OCI-LY7 (cell line): Measurements from ENCODE around the gene ZDHHC14. TPM values are rescaled to one million over a fixed set of nuclear protein-coding genes. Genes with fewer than 3 reads are reported as not detected.

Source experiments
- BruUV-seq: library from RNA; stranded (reverse); fragments of 400-500 nt; replicated peaks from 2 replicates; lab custom pipeline; 2021; lab: Mats Ljungman, UMichigan
- CTCF ChIA-PET: fragments of 300-600 bp; sonication (Branson Sonifier 250); formaldehyde crosslinking; loops from one replicate; lab custom pipeline; 2022; ENCODE audit warnings: antibody characterized with exemption; ENCODE audit not compliant: unreplicated experiment; lab: Charles Lee
- POLR2A ChIA-PET: fragments of 300-600 bp; sonication (Branson Sonifier 250); formaldehyde crosslinking; loops from one replicate; lab custom pipeline; 2022; ENCODE audit warnings: antibody characterized with exemption; lab: Charles Lee
- DNase-seq: peaks from one replicate; pipeline ENCODE4 v3.0.0-alpha.2; 2015; ENCODE audit warnings: low spot score
- H2AFZ ChIP-seq: fragments of 200-600 bp; sonication (generic), shearing (Covaris generic); 2 replicates; pipeline ENCODE4 v1.6.1; 2014; ENCODE audit warnings: mild to moderate bottlenecking, antibody characterized with exemption, low read length, moderate library complexity
- H3K27ac ChIP-seq: fragments of 200-600 bp; sonication (generic); 2 replicates; pipeline ENCODE4 v1.5.1; 2014; ENCODE audit warnings: mixed run types, low read depth, mild to moderate bottlenecking, moderate library complexity, low read length, inconsistent platforms; ENCODE audit not compliant: poor library complexity, severe bottlenecking
- H3K36me3 ChIP-seq: fragments of 200-600 bp; sonication (generic); 2 replicates; pipeline ENCODE4 v1.6.1; 2014; ENCODE audit warnings: mild to moderate bottlenecking, antibody characterized with exemption, low read length, moderate library complexity, mixed read lengths; ENCODE audit not compliant: insufficient read depth
- H3K4me1 ChIP-seq: fragments of 200-600 bp; sonication (generic); 2 replicates; pipeline ENCODE4 v1.5.1; 2014; ENCODE audit warnings: mild to moderate bottlenecking, low read length; ENCODE audit not compliant: insufficient read depth, poor library complexity, severe bottlenecking
- H3K4me2 ChIP-seq: fragments of 200-600 bp; sonication (generic); 2 replicates; pipeline ENCODE4 v1.6.1; 2014; ENCODE audit warnings: mild to moderate bottlenecking, low read length
- H3K4me3 ChIP-seq: fragments of 200-600 bp; sonication (generic); 2 replicates; pipeline ENCODE4 v1.5.1; 2014; ENCODE audit warnings: mild to moderate bottlenecking, low read depth, low read length; ENCODE audit not compliant: poor library complexity, severe bottlenecking
- H3K79me2 ChIP-seq: fragments of 200-600 bp; sonication (generic); 2 replicates; pipeline ENCODE4 v1.6.1; 2016; ENCODE audit warnings: low read depth, mild to moderate bottlenecking, low read length, moderate library complexity, mixed read lengths; ENCODE audit not compliant: insufficient read depth
- H3K9me2 ChIP-seq: fragments of 200-600 bp; sonication (generic); 2 replicates; pipeline ENCODE4 v1.6.1; 2016; ENCODE audit warnings: mild to moderate bottlenecking, low read length, mixed read lengths; ENCODE audit not compliant: insufficient read depth
- H3K9me3 ChIP-seq: fragments of 200-600 bp; sonication (generic); 2 replicates; pipeline ENCODE4 v1.6.1; 2014; ENCODE audit warnings: mild to moderate bottlenecking, mixed run types, low read length, mixed read lengths
- H4K20me1 ChIP-seq: fragments of 200-600 bp; sonication (generic); 2 replicates; pipeline ENCODE4 v1.6.1; 2014; ENCODE audit warnings: mild to moderate bottlenecking, antibody characterized with exemption, low read length, moderate library complexity, mixed read lengths; ENCODE audit not compliant: insufficient read depth
- EZH2phosphoT487 ChIP-seq: fragments of 200-600 bp; sonication (generic); IDR thresholded peaks from 2 replicates; pipeline ENCODE4 v1.6.1; 2018; ENCODE audit warnings: low read depth, borderline replicate concordance, mild to moderate bottlenecking, mixed run types, antibody characterized with exemption, low read length, moderate library complexity, mixed read lengths
- intact Hi-C: fragments of 100-400 bp; cut with micrococcal nuclease; formaldehyde crosslinking; loops from one replicate; pipeline ENCODE4 v1.10.0; 2022; ENCODE audit not compliant: unreplicated experiment
- total RNA-seq, 2 experiments: library from RNA; depleted of rRNA in 1 of 2; stranded (reverse); fragments of >200 nt in 1 of 2; shearing (Covaris generic) in 1 of 2; gene quantifications; 2 replicates each; pipeline ENCODE4 v1.2.3, GENCODE V29; 2014 to 2022
- TF ChIP-seq, protein P1 (sequence below): fragments of 200-600 bp; sonication (generic); conservative IDR thresholded peaks from 2 replicates; pipeline ENCODE4 v1.5.1; 2014; ENCODE audit warnings: mild to moderate bottlenecking, antibody characterized with exemption, low read length, moderate library complexity, mixed read lengths

The ZDHHC14 gene
- total RNA-seq, 2 experiments from 2014 or later = 0.69 to 3.0 TPM

DNA sequence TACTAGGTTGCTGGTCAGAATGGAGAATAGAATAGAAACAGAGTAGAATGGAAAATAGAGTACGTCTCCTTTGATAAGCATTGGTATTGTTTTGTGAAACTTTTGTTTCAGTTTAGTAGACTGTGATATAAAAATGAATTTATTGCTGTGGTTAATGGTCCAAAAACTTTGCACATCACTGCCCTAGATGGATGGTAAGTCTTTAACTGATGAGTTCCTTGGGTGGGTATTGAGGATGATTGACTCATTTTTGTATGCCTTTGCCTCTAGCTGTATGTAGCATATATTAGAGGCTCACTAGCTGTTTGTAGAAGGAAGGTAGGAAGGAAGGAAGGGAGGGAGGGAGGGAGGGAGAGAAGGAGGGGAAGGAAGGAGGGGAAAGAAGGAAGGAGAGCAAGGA is 48.3 kb downstream of the ZDHHC14 start:
- BruUV-seq = no TSS peak
- no peaks in the 10 kb centered on the region for H3K9me2 ChIP-seq
- no peak for DNase-seq
- no peaks in the 10 kb centered on the region for H3K9me3 ChIP-seq
- H3K4me3 ChIP-seq = no peak overlapping the region
- H3K4me1 ChIP-seq = no peaks in the 10 kb centered on the region
- no peaks in the 10 kb centered on the region for H3K79me2 ChIP-seq
- no peak overlapping the region for H2AFZ ChIP-seq
- CTCF ChIA-PET = no interaction called here
- H3K27ac ChIP-seq = no peak overlapping the region
- POLR2A ChIA-PET = no interaction called here
- intact Hi-C loops = no loop called here
- no peak overlapping the region for H3K4me2 ChIP-seq
- no peaks in the 10 kb centered on the region for H4K20me1 ChIP-seq
- TF ChIP-seq, protein P1, sequence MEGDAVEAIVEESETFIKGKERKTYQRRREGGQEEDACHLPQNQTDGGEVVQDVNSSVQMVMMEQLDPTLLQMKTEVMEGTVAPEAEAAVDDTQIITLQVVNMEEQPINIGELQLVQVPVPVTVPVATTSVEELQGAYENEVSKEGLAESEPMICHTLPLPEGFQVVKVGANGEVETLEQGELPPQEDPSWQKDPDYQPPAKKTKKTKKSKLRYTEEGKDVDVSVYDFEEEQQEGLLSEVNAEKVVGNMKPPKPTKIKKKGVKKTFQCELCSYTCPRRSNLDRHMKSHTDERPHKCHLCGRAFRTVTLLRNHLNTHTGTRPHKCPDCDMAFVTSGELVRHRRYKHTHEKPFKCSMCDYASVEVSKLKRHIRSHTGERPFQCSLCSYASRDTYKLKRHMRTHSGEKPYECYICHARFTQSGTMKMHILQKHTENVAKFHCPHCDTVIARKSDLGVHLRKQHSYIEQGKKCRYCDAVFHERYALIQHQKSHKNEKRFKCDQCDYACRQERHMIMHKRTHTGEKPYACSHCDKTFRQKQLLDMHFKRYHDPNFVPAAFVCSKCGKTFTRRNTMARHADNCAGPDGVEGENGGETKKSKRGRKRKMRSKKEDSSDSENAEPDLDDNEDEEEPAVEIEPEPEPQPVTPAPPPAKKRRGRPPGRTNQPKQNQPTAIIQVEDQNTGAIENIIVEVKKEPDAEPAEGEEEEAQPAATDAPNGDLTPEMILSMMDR = no peak
- TF ChIP-seq EZH2phosphoT487 = no peak
- no peaks in the 10 kb centered on the region for H3K36me3 ChIP-seq

DNA sequence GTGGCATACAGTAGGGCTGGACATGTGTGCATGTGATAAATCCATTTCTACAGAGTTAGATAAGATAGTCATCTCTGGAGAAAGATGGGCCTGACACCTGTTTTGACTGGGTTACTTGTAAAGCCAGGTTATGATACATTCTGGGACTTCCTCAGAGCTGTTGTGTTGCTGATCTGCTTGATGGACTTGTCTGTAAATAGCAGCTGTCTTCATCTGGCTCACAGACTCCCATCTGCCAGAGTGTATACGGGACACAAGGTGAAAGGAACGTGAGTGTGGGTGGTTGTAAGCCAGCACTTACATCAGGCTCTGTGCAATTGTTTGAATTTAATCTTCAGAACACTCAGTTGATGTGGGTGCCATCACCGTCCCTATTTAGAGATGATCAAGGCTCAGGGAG is 49.8 kb downstream of the ZDHHC14 start:
- no peak for DNase-seq
- CTCF ChIA-PET = no interaction called here

More for the DNA sequence above, 49.8 kb downstream of the ZDHHC14 start:
- Histone ChIP-seq H3K79me2 (no peaks in the 10 kb centered on the region), H3K9me3 (no peaks in the 10 kb centered on the region), H3K4me3 (no peak overlapping the region), H3K4me2 (no peak overlapping the region), H4K20me1 (no peaks in the 10 kb centered on the region), H2AFZ (no peak overlapping the region), H3K9me2 (no peaks in the 10 kb centered on the region), H3K27ac (no peak overlapping the region), H3K4me1 (no peaks in the 10 kb centered on the region), H3K36me3 (no peaks in the 10 kb centered on the region)
- no TSS peak for BruUV-seq
- TF ChIP-seq, protein P1 = no peak
- no peak for TF ChIP-seq EZH2phosphoT487
- POLR2A ChIA-PET = interaction anchor here (0.6 to 0.7 kb wide), 2 partner anchors 82 to 91 kb away, joined by 3 read pairs; no protein-coding TSS in a partner anchor
- intact Hi-C loops = no loop called here
